Erythroblast (primary cell): ENCODE data around the gene GPC4.
"Not testable (repeated sequence)": the region's sequence is repeated elsewhere in the genome, so short reads cannot be mapped to it uniquely, and the experiment has no call there.

Source experiments
- DNase-seq, 2 experiments: peaks; one replicate each; lab custom pipeline; 2025; lab: John Stamatoyannopoulos, UW
- GATA1 ChIP-seq: IDR thresholded peaks from 2 replicates; pipeline ENCODE4 v1.6.1; 2011; ENCODE audit warnings: low read depth, mild to moderate bottlenecking, control low read depth, low read length, moderate library complexity
- POLR2A ChIP-seq: IDR thresholded peaks from 2 replicates; pipeline ENCODE4 v1.6.1; 2011; ENCODE audit warnings: mild to moderate bottlenecking, low read length

Gene GPC4

GRCh38 chrX:133297284-133297683 is 118.0 kb downstream of the GPC4 start:
- TF ChIP-seq POLR2A (no peak), GATA1 (no peak)
- no peak for DNase-seq

- TF ChIP-seq POLR2A: no peak
- no peak for TF ChIP-seq GATA1
- no peak for DNase-seq
Measured at GRCh38 chrX:133294126-133294525, 121.2 kb downstream of the GPC4 start.

GRCh38 chrX:133290076-133290475 is 125.2 kb downstream of the GPC4 start:
- TF ChIP-seq POLR2A (no peak), GATA1 (no peak)

GRCh38 chrX:133287860-133288259 is 127.4 kb downstream of the GPC4 start:
- no peak for TF ChIP-seq POLR2A
- no peak for TF ChIP-seq GATA1

More at GRCh38 chrX:133290076-133290475, 125.2 kb downstream of the GPC4 start:
- DNase-seq: no peak

GRCh38 chrX:133285341-133285740 is 129.9 kb downstream of the GPC4 start:
- DNase-seq: no peak
- no peak for TF ChIP-seq GATA1
- TF ChIP-seq POLR2A: no peak

More at GRCh38 chrX:133287860-133288259, 127.4 kb downstream of the GPC4 start:
- DNase-seq: no peak

GRCh38 chrX:133279112-133279730 is 136.1 kb downstream of the GPC4 start:
- not testable (repeated sequence) for DNase-seq

GRCh38 chrX:133273180-133273579 is 142.1 kb downstream of the GPC4 start:
- TF ChIP-seq GATA1 (no peak), POLR2A (no peak)
- no peak for DNase-seq

GRCh38 chrX:133269168-133269567 is 146.1 kb downstream of the GPC4 start:
- no peak for DNase-seq
- no peak for TF ChIP-seq GATA1
- TF ChIP-seq POLR2A: no peak

- TF ChIP-seq POLR2A (no peak), GATA1 (no peak)
Measured at GRCh38 chrX:133267621-133268020, 147.7 kb downstream of the GPC4 start.

GRCh38 chrX:133265331-133265730 is 150.0 kb downstream of the GPC4 start:
- DNase-seq: no peak
- TF ChIP-seq POLR2A (no peak), GATA1 (no peak)

More at GRCh38 chrX:133267621-133268020, 147.7 kb downstream of the GPC4 start:
- no peak for DNase-seq

GRCh38 chrX:133258481-133258880 is 156.8 kb downstream of the GPC4 start:
- TF ChIP-seq POLR2A: no peak
- no peak for TF ChIP-seq GATA1

GRCh38 chrX:133254666-133255065 is 160.6 kb downstream of the GPC4 start:
- TF ChIP-seq GATA1: no peak
- TF ChIP-seq POLR2A: no peak
- DNase-seq: no peak

More at GRCh38 chrX:133258481-133258880, 156.8 kb downstream of the GPC4 start:
- no peak for DNase-seq

- TF ChIP-seq POLR2A: no peak
- no peak for TF ChIP-seq GATA1
- DNase-seq: no peak
Measured at GRCh38 chrX:133251204-133251603, 164.1 kb downstream of the GPC4 start.

GRCh38 chrX:133250184-133251100 is 164.8 kb downstream of the GPC4 start:
- no peak for TF ChIP-seq GATA1
- TF ChIP-seq POLR2A: no peak
- no peak for DNase-seq
